GM10847 (cell line): ENCODE data around the gene MRPS35.

Experiments used
- POLR2A ChIP-seq: IDR thresholded peaks from 2 replicates; pipeline ENCODE4 v1.6.1; 2011; ENCODE audit not compliant: insufficient read length; ENCODE audit errors: extremely low read depth

Gene MRPS35

GRCh38 chr12:27780612-27781408 is 70.2 kb downstream of the MRPS35 start:
- no peak for TF ChIP-seq POLR2A

GRCh38 chr12:27781680-27782079 is 71.0 kb downstream of the MRPS35 start:
- TF ChIP-seq POLR2A, result no peak

GRCh38 chr12:27782481-27782880 is 71.8 kb downstream of the MRPS35 start:
- TF ChIP-seq POLR2A, result no peak

- no peak for TF ChIP-seq POLR2A
These were observed 75.4 kb downstream of the MRPS35 start for GRCh38 chr12:27785882-27786570.

GRCh38 chr12:27787559-27787958 is 76.9 kb downstream of the MRPS35 start:
- no peak for TF ChIP-seq POLR2A

- TF ChIP-seq POLR2A, result no peak
These were observed 79.5 kb downstream of the MRPS35 start for GRCh38 chr12:27790179-27790578.

- no peak for TF ChIP-seq POLR2A
These were observed 84.4 kb downstream of the MRPS35 start for GRCh38 chr12:27794818-27795584.

- no peak for TF ChIP-seq POLR2A
These were observed 85.5 kb downstream of the MRPS35 start for GRCh38 chr12:27796128-27796527.

- TF ChIP-seq POLR2A, result no peak
These were observed 86.8 kb downstream of the MRPS35 start for GRCh38 chr12:27797301-27798025.

GRCh38 chr12:27800819-27801218 is 90.2 kb downstream of the MRPS35 start:
- TF ChIP-seq POLR2A, result no peak

GRCh38 chr12:27801630-27802029 is 91.0 kb downstream of the MRPS35 start:
- no peak for TF ChIP-seq POLR2A

- no peak for TF ChIP-seq POLR2A
These were observed 91.9 kb downstream of the MRPS35 start for GRCh38 chr12:27802511-27802910.

GRCh38 chr12:27802936-27803335 is 92.3 kb downstream of the MRPS35 start:
- TF ChIP-seq POLR2A, result no peak

GRCh38 chr12:27805238-27805637 is 94.6 kb downstream of the MRPS35 start:
- TF ChIP-seq POLR2A, result no peak
